ENCODE results near the gene MBNL1. TPM values are rescaled to one million over a fixed set of nuclear protein-coding genes. Genes with fewer than 3 reads are reported as not detected.

The MBNL1 gene
- total and polyA plus RNA-seq, 2 of the 13 experiments (the other 11 are each of a cell fraction or from before 2014, with no cell fraction given) = 27.1 to 55.4 TPM

- no peak for TF ChIP-seq ZNF614 (CRISPR knock-in tag; IDR thresholded peaks at IDR 0.05; ENCODE audit: borderline replicate concordance)
- TF ChIP-seq ERF (CRISPR knock-in tag; IDR thresholded peaks at IDR 0.05) = 0 out of 2 replicates have a peak, but pooled peaks have one; percentile 17
- TF ChIP-seq CEBPB (IDR thresholded peaks at IDR 0.05; ENCODE audit: borderline replicate concordance, low read depth, low read length) = no peak
- TF ChIP-seq ZNF891 (CRISPR knock-in tag; IDR thresholded peaks at IDR 0.05) = no peak
- TF ChIP-seq ZNF598 (CRISPR knock-in tag; IDR thresholded peaks at IDR 0.05; ENCODE audit: borderline replicate concordance) = no peak
- TF ChIP-seq ZNF619 (CRISPR knock-in tag; IDR thresholded peaks at IDR 0.05) = no peak
- TF ChIP-seq ZNF557 (CRISPR knock-in tag; IDR thresholded peaks at IDR 0.05) = no peak
- TF ChIP-seq TERF1 (CRISPR knock-in tag; IDR thresholded peaks at IDR 0.05) = no peak
- peak; percentile 87 for TF ChIP-seq FOSL2 (CRISPR knock-in tag; IDR thresholded peaks at IDR 0.05)
- no peak for TF ChIP-seq ZBTB39 (CRISPR knock-in tag; IDR thresholded peaks at IDR 0.05)
- no peak for TF ChIP-seq TCF12 (IDR thresholded peaks at IDR 0.05)
- no peak for TF ChIP-seq TCF12 (CRISPR knock-in tag; IDR thresholded peaks at IDR 0.05)
- peak; percentile 17; the same call in 1 of the 2 replicates for TF ChIP-seq ELF3 (CRISPR knock-in tag; IDR thresholded peaks at IDR 0.05)
- TF ChIP-seq ZBTB34 (CRISPR knock-in tag; IDR thresholded peaks at IDR 0.05) = no peak
- TF ChIP-seq ZIK1 (CRISPR knock-in tag; IDR thresholded peaks at IDR 0.05; ENCODE audit: borderline replicate concordance, low read depth) = no peak
- peak; percentile 28 for TF ChIP-seq TEAD3 (CRISPR knock-in tag; optimal IDR thresholded peaks at IDR 0.05; ENCODE audit: borderline replicate concordance)
- no peak for TF ChIP-seq ZHX2 (IDR thresholded peaks at IDR 0.05; ENCODE audit: low read depth)
- TF ChIP-seq ZHX2 (CRISPR knock-in tag; IDR thresholded peaks at IDR 0.05; ENCODE audit: borderline replicate concordance) = no peak
Observed at GRCh38 chr3:152266221-152266995, 2.3 kb upstream of the MBNL1 start (continued).
